Activated effector memory CD4-positive, alpha-beta T cell treated with Interleukin-2 at 50 U/mL for 16 hours (primary cell): ENCODE data around the gene RABL2A.
"Not testable (repeated sequence)": the region's sequence is repeated elsewhere in the genome, so short reads cannot be mapped to it uniquely, and the experiment has no call there.

Experiments
- DNase-seq: peaks from one replicate; pipeline ENCODE4 v3.0.0-alpha.2; 2020

Gene RABL2A

GRCh38 chr2:113626616-113627330 lies at the start of gene RABL2A:
TSS of gene RABL2A (plus strand) at chr2:113627266. CDS start at chr2:113628607, 1,341 bp downstream.
- DNase-seq, result peak; percentile 90

- not testable (repeated sequence) for DNase-seq
Measured at GRCh38 chr2:113578508-113578907, 48.6 kb upstream of the RABL2A start.

GRCh38 chr2:113582473-113582872 lies 44.6 kb upstream of the RABL2A start:
- DNase-seq, result not testable (repeated sequence)

- peak; percentile 75 for DNase-seq
Measured at GRCh38 chr2:113583521-113584225, 43.4 kb upstream of the RABL2A start.

- DNase-seq, result not testable (repeated sequence)
Measured at GRCh38 chr2:113584311-113585092, 42.6 kb upstream of the RABL2A start.

- peak; percentile 48 for DNase-seq
Measured at GRCh38 chr2:113587201-113587600, 39.9 kb upstream of the RABL2A start.

- not testable (repeated sequence) for DNase-seq
Measured at GRCh38 chr2:113589591-113589990, 37.5 kb upstream of the RABL2A start.

- DNase-seq, result not testable (repeated sequence)
Measured at GRCh38 chr2:113591926-113592325, 35.1 kb upstream of the RABL2A start.

- not testable (repeated sequence) for DNase-seq
Measured at GRCh38 chr2:113593280-113593679, 33.8 kb upstream of the RABL2A start.

GRCh38 chr2:113595725-113596124 lies 31.3 kb upstream of the RABL2A start:
- DNase-seq, result not testable (repeated sequence)

GRCh38 chr2:113597164-113597563 lies 29.9 kb upstream of the RABL2A start:
- not testable (repeated sequence) for DNase-seq

- not testable (repeated sequence) for DNase-seq
Measured at GRCh38 chr2:113597572-113597971, 29.5 kb upstream of the RABL2A start.

GRCh38 chr2:113598180-113598579 lies 28.9 kb upstream of the RABL2A start:
- not testable (repeated sequence) for DNase-seq

GRCh38 chr2:113598738-113599137 lies 28.3 kb upstream of the RABL2A start:
- not testable (repeated sequence) for DNase-seq

- DNase-seq, result not testable (repeated sequence)
Measured at GRCh38 chr2:113599208-113599607, 27.9 kb upstream of the RABL2A start.

GRCh38 chr2:113602040-113602769 lies 24.9 kb upstream of the RABL2A start:
- DNase-seq, result peak; percentile 13

GRCh38 chr2:113602869-113603466 lies 24.1 kb upstream of the RABL2A start:
- DNase-seq, result no peak

- peak; percentile 84 for DNase-seq
Measured at GRCh38 chr2:113603467-113604084, 23.5 kb upstream of the RABL2A start.

GRCh38 chr2:113604085-113604477 lies 23.0 kb upstream of the RABL2A start:
- DNase-seq, result peak; percentile 93

- not testable (repeated sequence) for DNase-seq
Measured at GRCh38 chr2:113604661-113605060, 22.4 kb upstream of the RABL2A start.

- DNase-seq, result not testable (repeated sequence)
Measured at GRCh38 chr2:113606036-113606435, 21.0 kb upstream of the RABL2A start.

- not testable (repeated sequence) for DNase-seq
Measured at GRCh38 chr2:113609822-113610221, 17.2 kb upstream of the RABL2A start.
